HG03354 (cell line): ENCODE data around the gene FCN1.

Experiments
- ATAC-seq: cut with Tn5 transposase; IDR thresholded peaks from one replicate; pipeline ENCODE4 v1.9.1; 2021; ENCODE audit warnings: mild to moderate bottlenecking; ENCODE audit not compliant: unreplicated experiment, poor library complexity, severe bottlenecking

FCN1 gene

DNA sequence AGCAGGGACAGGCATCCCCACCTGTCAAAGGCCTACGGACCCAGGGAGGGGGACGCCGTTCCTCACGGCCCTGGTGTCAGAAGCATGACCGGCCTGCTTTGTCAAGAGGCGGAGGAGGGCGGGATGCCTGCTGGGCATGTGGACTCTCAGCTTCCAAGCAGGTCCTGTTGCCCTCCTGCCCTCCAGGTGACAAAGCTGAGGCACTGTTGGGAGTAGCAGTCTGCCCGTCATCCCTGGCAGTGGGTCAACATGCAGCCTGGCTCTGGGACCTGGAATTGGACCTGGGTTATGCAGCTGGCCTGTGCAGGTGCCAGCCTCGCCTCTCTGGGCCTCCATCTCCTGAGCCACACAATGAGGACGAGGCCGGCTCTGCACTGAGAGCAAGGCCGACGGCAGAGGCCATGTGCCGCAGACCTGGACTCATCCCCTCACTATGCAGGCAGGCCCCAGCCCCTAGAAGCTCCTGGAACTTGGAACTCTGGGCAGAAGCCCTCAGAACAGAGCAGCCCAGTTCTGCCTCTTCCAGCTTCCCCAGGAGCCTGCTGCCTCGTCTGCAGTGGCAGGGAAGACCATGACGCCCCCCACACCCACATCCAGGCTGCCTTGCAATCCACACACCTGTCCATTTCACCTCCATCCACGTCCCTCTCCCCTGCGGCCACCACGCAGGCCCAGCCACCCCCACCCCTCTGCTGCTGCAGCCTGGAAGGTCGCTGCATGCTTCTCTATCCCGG, 20.8 kb upstream of the FCN1 start:
- ATAC-seq = no peak

DNA sequence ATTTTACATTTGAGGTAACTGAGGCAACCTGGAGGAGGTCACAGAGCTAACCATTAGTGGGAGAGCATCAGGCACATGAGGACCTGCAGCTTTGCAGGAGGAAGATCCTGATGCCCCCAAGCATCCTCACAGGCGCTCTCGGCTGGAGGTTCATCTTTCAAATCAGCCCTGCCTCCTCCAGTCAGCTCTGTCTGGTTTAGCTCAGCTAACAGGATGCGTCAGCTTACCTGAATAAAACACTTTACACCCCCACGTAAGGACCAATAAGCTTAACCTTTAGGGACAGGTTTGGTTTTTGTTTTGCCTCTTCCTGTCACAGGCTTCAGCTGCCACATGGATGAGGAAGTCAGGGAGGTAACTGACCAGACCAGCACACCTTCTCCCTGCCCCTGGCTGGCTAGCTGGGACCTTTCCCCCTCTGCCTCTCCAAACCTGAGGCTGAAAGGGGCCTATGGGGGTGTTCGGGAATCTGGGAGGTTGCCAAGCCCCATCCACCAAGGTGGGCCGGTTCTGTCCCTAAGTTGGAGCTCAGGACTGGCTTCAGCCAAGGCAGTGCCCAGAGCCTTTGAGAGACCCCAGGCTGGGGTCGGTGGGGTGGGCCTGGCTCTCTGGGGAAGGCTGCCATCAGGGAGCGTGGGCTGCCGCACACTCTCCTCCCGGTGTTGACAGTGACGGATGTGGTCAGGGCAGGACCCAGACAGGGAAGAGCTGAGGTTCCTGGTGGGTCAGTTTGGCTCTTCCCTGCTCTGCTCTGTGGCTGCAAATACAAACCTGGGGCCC, 20.0 kb upstream of the FCN1 start:
- no peak for ATAC-seq

DNA sequence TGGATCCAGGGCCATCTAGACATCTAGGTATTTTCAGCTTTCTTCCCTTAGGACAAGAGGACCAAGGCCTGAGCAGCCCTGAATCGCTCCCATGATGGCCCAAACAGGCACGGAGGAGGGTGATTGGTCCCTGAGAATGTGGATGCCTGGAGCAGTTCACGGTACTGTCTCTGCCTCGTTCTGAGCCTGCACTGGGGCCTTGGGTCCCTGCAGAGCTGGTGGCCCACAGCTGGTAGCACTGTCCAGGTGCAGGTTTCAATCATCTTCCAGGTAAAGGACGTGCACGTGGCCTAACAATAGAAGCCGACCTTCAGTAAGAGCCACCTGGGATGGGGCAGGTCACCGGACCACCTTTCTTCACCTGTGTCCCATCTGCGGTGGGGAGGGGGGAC, 19.4 kb upstream of the FCN1 start:
- peak; percentile 18 for ATAC-seq

DNA sequence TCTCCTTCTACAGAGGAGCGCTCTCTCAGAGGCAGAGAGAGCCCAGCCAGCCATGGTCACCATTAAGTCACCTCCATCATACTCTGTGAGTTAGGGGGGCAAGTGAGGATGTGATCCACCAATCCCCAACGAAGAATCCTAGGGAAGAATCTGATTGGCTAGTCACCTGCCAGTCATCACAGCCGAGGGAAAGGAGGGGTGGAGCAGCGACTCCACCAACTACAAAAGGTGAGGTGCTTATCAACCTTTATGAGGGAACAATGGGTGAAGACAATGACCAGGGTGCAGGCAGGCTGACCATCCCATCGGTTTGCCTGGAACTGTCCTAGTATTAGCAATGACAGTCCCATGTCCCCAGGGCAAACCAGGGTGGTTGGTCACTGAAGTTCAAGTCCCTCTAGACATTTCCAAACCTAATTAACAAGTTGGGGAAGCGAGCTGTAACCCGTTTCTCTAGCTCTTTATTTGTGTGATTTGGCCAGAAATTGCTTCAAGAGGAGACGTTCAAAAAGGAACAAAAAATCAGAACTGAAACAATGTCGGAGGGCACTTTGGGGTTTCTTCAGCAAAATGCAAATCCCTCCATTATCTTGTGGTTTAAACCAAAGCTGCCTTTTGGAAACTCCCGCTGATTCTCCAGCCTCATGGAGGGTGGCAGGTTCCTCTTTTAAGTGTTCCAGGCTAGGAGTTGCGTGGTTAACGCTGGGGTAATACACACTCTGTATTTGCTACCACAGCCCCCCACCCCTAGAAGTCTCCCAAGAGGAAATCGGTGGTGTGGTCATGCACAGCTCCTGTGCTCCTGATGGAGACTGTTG, 18.8 kb upstream of the FCN1 start:
- ATAC-seq = peak; percentile 57

DNA sequence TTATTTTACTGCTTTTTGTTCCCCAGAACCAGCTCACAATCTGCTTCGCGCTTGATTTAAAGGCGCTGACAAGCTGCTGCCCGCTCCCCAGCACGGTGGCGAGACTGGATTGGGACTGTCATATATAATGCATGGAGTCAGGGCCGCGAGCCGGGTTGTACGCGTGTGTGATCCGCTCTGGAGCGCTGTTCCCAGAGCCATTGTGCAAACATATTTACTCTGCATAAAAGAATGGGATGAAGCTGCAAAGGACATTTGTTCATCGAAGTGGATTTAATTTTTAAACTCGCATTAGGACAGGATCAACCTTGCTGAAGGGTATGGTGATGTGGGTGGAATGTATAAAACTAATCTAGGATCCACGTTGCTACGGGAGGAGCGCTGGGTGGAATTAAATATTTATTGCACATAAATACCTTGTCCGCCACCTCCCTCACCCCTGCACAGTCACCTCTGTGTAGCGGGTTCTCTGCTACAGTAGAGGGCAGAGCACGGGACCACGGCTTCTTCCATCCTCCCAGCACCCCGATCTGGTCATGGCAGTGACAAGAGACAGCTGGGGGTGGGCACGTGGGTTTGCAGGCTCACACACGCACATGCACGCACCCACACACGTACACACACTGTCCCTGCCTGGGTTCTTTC, 18.1 kb upstream of the FCN1 start:
- ATAC-seq = no peak

DNA sequence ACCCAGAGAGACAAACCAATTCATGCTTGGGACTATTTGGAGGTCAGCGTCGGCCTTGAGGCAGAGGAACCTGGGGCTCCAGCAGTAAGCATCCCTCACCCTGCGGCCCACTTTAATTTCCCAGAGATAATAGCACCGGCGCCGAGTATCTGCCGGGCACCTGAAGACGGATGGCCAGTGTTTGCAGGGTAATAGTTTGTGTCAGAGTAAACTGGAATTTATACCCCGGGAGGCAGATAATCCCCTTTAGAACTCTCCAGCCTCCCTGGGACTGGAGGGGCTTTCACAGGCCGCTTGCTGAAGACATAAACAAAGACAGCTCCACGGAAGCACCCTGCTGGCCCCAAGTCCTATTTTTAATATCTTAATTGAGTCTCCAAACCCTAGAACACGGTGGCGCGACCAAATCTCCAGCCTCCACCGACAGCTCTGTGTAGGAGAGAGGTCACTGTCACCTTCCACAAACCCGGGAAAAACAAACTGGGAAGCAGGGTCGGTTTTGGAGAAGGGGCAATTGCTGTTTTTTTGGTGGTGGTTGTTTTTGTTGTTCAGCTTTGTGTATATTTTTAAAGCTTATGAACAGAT, 17.4 kb upstream of the FCN1 start:
- ATAC-seq = no peak

DNA sequence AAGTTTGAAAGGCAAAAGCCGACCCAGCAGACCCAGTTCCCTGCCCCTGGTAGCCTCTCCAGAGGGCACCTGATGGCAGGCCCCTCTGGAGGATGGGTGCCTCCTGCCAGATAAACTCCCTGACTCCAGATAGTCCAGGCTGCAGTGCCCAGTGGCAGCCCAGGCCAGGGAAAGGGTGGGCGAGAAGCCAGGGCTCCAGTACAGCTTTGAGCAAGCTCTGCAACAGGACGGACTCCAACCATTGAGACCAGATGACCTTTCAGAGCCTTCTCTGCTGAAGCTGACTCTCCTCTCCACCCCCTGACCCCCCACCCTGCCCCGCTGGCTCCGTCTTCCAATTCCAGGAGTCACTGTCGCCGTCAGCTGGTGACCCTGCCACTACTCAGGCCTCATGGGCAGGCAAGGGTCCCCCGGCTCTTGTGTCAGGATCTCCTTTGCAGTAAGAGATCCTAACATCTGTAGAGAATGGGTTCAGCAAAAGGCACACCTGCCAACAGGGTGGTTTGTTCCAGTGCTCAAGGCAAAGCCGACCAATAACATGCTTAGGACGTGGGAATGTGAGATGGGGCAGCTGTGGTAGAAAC, 15.5 kb upstream of the FCN1 start:
- no peak for ATAC-seq

DNA sequence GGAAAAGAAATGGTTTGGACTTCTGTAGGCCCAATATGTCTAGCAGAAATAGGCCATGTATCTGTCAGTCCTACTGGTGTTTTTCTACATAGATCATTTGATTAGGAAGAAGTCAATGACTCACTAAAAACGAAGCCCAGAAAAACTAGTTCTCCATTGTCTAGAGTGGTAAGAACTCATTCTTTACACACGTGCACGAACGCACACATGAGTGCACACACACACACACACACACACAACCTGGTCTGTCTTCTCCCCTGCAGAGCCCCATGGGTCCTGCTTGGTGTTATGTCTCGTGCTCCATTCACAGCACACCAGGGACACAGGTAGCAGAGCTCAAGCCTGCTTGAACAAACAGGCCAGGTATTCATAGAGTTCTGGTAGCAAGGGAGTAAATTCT, 14.9 kb upstream of the FCN1 start:
- no peak for ATAC-seq

DNA sequence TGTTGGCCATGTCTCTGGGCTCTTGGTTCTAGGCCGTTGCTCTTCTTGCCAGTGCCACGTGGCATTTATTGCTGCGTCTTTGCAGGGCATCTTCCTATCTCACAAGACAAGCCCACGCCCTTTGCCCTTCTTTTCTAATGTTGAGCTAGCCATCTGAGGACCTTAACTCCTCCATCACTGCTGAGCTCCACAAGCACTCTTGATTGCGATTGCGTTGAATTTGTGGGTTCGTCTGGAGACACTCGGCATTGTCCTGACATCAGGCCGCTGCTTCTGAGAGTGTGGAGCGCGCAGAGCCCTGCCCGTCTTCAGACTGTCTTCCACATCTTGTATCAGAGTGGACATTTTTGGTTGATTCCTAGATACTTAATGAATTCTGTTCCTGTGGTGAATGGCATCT, 14.5 kb upstream of the FCN1 start:
- no peak for ATAC-seq

DNA sequence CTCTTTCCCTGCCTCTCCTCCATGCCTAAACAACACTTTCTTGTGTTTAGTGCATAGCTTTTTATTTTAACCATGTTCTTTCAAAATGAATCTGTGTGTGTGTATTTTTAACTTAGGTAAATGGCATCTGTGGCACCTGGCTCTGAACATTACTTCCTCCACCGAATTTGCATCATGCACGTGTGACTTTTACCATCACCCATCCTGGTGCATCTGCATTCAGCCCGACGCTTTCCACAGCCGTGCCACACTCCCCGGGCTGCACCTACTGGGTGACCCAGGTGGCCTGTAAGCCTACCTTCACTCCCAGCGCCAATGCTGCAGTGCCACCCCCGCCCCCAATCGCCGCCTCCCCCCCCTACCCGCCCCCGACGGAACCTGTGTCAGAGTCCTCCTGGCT, 12.7 kb upstream of the FCN1 start:
- peak; percentile 68 for ATAC-seq

DNA sequence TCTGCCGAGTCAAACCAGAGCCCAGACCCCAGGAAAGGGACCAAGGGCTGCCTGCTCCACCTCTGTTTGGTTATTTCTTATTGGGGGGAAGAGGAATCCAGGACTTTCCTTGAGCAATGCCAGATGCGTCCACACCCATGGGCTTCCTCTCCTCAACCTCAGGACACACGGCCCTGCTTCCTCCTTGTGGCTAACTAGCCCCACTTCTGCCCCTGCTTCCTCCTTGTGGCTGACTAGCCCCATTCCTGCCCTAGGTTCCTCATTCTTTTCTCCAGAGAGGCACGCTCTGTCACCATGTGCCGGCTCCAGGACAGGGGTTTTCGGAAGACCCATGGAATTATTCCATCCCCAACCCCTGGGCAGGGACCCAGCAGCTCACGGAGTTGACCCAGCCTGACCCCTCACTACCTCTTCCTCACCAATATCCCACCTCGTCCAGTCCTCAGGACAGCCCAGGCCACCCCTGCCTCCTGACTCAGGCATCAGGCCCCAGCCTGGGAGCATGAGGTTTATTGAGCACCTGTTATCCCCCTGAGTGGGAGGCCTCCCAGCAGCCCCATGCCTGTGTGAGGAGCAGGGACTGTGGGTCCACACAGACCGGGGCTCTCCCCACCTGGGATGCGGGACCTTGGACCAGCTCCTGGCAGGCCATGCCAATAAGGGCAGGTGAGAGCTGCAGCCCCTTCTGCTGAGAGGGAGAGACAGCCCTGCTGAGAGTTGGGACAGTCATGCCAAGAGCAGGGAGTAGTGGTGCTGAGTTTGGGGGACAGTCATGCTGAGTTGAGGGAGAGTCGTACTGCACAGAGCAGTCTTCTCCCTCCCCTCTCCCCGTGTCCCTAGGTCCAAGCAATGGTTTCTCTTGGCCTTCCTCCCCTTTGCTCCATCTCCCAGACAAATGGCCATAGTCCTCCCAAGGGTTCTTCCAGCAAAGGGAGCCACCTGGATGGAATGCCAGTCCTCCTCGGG, 11.8 kb upstream of the FCN1 start:
- no peak for ATAC-seq

DNA sequence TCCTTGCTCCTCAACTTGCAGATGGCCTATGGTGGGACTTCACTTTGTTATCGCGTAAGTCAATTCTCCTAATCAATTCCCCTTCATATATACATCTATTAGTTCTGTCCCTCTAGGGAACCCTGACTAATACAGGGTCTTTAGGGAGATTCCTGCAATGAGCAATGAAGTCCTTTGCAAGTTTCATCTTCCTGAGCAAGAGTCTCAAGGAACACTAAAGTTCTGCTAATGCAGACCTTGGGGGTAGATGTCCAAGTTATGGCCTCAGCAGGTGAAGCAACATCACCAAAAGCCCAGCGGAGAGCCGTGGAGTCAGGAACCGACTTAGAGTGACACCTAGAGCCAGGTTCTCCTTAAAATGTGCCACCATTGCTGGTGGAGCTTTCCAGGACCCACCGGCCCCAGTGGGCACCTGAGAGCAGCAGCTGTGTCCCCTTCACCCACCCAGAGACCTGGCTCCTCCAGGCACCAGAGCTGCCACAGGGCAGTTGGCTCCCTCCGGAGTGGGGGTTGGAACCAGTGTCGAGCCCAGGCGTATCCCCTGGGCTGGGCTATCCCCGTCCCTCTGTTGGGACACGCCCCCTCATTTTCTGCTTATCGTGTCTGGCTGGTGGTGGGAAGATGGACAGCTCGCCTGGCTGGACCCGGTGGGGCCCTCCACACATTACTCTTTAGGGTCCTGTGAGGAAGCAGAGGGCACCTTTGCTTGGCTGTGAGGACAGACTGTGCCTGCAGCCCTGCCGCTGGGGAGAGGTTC, 10.9 kb upstream of the FCN1 start:
- ATAC-seq = no peak

DNA sequence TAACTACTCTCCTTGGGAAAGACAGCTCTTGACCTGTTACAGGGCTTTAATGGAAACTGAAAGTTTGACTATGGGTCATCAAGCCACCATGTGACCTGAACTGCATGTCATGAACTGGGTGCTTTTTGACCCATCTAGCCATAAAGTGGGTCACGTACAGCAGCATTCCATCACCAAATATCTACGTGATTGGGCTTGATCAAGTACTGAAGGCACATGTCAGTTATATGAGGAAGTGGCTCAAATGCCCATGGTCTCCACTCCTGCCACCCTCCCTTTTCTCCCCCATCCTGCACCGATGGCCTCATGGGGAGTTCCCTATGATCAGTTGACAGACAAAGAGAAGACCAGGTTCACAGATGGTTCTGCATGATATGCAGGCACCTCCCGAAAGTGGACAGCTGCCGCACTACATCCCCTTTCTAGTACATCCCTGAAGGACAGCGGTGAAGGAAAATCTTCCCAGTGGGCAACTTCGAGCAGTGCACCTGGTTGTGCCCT, 7.3 kb upstream of the FCN1 start:
- no peak for ATAC-seq

DNA sequence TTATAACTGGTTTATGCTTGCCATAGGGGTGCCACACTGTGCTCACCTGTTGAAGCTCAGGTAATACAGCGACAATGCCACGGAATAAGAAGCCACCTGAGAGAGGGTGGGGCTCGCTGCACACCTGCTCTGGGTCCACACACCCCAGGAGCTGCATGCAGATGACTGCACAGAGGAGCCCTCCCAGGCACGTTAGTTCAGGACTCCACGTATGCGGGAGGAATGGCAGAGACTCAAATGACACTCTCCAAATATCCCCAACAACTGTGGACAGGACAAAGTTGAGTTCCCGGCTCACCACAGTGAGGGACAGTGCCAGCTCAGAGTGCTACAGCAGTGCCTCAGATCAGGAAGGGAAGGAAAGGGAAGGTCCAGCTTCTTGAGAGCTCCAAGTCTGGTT, 5.8 kb upstream of the FCN1 start:
- ATAC-seq = no peak

DNA sequence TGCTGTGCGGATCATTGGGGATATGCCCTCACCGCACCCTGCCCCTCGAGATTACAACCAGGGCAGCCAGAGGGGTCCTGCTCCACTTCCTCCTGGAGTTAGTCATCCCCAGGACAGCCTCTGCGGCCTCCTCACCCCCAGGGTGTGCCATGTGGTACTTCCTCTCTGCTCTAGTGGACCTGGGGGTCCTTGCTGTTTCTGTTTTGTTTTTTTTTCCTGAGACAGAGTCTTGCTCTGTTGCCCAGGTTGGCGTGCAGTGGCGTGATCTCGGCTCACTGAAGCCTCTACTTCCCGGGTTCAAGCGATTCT, 5.2 kb upstream of the FCN1 start:
- ATAC-seq = no peak

DNA sequence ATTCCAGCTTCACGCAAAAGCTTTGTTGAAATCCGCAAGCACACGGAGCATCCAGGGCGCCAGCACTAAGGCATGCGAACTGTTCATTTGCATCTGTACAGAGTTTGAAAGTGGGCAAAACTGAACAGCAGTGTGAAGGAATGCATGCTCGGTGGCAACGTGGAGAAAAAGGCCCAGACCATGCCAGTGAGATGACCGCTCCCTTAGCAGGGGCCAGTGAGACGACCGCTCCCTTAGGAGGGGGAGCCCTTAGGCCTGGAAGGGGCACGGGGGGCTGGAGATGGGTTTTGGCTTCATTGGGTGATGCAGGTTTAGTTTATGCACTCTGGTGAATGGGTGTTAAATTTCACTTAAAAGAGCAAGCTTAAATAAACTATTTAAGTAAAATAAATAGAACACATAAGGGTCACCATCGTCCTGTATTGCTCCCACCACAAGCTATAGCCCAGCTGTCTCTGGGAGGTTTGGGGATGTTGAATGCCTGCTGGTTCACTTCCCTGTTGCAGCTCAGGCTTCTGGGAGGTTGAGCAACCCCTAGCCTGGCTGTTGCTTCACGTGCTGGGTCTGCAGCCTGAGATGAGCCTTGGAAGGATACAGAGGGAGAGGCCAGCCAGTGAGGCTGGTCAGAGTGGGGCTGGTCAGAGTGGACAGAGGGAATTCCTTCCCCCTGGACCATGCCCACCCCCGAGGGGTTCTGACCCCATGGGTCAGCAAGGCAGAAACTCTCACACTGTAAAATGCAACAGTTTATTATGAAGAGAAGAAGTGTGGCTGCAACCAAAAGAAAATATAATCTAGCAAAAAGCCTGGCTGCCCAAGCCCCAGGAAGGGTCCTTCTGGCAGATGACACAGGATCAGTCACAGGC, 4.6 kb upstream of the FCN1 start:
- ATAC-seq = no peak

DNA sequence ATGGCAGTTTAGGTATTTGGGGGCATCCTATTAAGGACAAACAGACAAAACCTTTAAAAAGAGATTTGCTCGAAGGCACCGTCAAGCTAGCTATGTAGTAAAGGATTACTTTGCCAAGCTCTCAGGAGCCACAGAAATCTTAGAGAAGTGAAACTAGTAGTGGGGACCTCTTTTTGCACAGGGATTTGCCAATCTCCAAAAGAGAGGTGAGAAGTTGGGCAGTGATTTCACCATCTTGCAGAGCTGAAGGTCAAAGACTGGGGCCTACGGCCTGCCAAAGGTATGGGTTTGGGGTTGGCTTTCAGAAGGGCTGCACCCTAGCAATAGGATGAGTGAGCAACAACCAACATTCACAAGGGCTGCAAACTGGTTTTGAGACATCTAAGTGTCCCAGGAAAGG, 1.6 kb upstream of the FCN1 start:
- ATAC-seq = no peak
